ENCODE data around the gene MAST3.

Gene MAST3

DNA sequence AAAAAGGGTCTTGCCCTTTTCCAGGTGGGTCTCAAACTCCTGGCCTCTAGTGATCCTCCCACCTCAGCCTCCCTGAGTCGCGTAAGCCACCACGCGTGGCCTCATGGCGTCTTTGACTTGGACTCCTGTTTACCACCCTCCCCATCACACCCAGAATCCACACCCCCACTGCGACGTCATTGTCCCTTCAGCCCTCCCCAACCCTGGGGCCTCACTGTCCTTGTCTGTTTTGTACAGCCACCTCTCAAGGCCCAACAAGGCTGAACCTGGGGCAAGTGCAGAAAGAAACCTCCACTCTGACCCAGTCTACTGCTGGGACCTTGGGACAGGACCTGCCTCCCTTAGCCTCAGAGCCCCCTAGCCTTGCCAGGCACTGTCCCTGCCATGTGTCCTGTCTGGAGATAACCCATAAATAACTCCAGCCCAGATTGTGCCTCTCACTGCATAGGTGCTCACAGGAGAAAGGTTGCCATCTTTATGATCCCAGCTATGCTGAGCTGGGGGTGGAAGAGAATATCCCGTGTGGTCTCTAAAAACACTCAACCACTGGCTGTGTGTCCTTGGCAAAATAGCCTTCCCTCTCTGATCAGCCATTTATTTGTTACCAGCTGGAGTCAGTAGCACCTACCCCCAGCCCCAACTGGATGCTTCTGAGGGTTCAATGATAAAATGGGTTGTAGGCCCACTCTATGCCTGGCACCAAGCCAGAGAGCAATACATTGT lies 74.2 kb downstream of the MAST3 start:
- Histone ChIP-seq H3K9me3 (ENCODE audit: control insufficient read depth, insufficient read depth, low read depth, low read length) (no peaks in the 10 kb centered on the region), H3K27ac (ENCODE audit: extremely low read depth, low read depth, low read length) (no peak overlapping the region), H3K4me3 (ENCODE audit: low read depth, low read length) (no peak overlapping the region), H3K36me3 (ENCODE audit: control insufficient read depth in 2 of 2, insufficient read depth in 1 of 2, low read length in 2 of 2) (peaks cover 0 to 39% of the 10 kb centered on the region in 2 experiments; a peak in 2 of 3 replicates), H3K4me1 (ENCODE audit: control insufficient read depth, insufficient read depth, low read length) (no peaks in the 10 kb centered on the region)
- POLR2A ChIA-PET = no interaction called here
- CTCF ChIA-PET = interaction anchor here (0.6 to 1.5 kb wide), 8 partner anchors 9 to 106 kb away, joined by 3 to 8 read pairs (median 4); no protein-coding TSS in a partner anchor
- TF ChIP-seq KLF1 (tag by site-specific recombination; IDR thresholded peaks at IDR 0.05) (0 out of 2 replicates have a peak, but pooled peaks have one; percentile 12), GFI1B (tag by site-specific recombination; IDR thresholded peaks at IDR 0.05) (no peak), ZNF664 (tag by site-specific recombination; IDR thresholded peaks at IDR 0.05) (no peak), ZNF768 (tag by site-specific recombination; IDR thresholded peaks at IDR 0.05) (peak; percentile 91; the same call in 1 of the 2 replicates), ZNF549 (tag by site-specific recombination; IDR thresholded peaks at IDR 0.05) (no peak), ZNF169 (tag by site-specific recombination; IDR thresholded peaks at IDR 0.05) (no peak), SALL2 (tag by site-specific recombination; IDR thresholded peaks at IDR 0.05; ENCODE audit: borderline replicate concordance) (no peak), ZNF311 (tag by site-specific recombination; IDR thresholded peaks at IDR 0.05; ENCODE audit: borderline replicate concordance) (no peak), ZNF776 (tag by site-specific recombination; IDR thresholded peaks at IDR 0.05; ENCODE audit: borderline replicate concordance) (no peak), ZNF658 (tag by site-specific recombination; IDR thresholded peaks at IDR 0.05) (no peak), RBAK (tag by site-specific recombination; IDR thresholded peaks at IDR 0.05) (no peak), TRIM28 (IDR thresholded peaks at IDR 0.05; ENCODE audit: borderline replicate concordance, low read length) (no peak), ZNF146 (tag by site-specific recombination; IDR thresholded peaks at IDR 0.05) (no peak), ZNF16 (tag by site-specific recombination; IDR thresholded peaks at IDR 0.05; ENCODE audit: low read depth) (no peak), ZNF366 (tag by site-specific recombination; conservative IDR thresholded peaks at IDR 0.05) (no peak), GLIS1 (tag by site-specific recombination; IDR thresholded peaks at IDR 0.05) (no peak), MEIS1 (CRISPR knock-in tag; IDR thresholded peaks at IDR 0.05; ENCODE audit: borderline replicate concordance) (no peak), YY1 (tag by site-specific recombination; IDR thresholded peaks at IDR 0.05) (no peak), ZNF138 (tag by site-specific recombination; IDR thresholded peaks at IDR 0.05; ENCODE audit: borderline replicate concordance) (no peak), ZNF274 (IDR thresholded peaks at IDR 0.05; ENCODE audit: low read length) (no peak), ZNF274 (tag by site-specific recombination; IDR thresholded peaks at IDR 0.05; ENCODE audit: borderline replicate concordance) (no peak), ZNF701 (tag by site-specific recombination; IDR thresholded peaks at IDR 0.05) (no peak), ZNF600 (tag by site-specific recombination; IDR thresholded peaks at IDR 0.05) (0 out of 2 replicates have a peak, but pooled peaks have one; percentile 45)
- TF ChIP-seq, protein P1, sequence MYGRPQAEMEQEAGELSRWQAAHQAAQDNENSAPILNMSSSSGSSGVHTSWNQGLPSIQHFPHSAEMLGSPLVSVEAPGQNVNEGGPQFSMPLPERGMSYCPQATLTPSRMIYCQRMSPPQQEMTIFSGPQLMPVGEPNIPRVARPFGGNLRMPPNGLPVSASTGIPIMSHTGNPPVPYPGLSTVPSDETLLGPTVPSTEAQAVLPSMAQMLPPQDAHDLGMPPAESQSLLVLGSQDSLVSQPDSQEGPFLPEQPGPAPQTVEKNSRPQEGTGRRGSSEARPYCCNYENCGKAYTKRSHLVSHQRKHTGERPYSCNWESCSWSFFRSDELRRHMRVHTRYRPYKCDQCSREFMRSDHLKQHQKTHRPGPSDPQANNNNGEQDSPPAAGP (tag by site-specific recombination; IDR thresholded peaks at IDR 0.05) = no peak
- TF ChIP-seq, protein P2, sequence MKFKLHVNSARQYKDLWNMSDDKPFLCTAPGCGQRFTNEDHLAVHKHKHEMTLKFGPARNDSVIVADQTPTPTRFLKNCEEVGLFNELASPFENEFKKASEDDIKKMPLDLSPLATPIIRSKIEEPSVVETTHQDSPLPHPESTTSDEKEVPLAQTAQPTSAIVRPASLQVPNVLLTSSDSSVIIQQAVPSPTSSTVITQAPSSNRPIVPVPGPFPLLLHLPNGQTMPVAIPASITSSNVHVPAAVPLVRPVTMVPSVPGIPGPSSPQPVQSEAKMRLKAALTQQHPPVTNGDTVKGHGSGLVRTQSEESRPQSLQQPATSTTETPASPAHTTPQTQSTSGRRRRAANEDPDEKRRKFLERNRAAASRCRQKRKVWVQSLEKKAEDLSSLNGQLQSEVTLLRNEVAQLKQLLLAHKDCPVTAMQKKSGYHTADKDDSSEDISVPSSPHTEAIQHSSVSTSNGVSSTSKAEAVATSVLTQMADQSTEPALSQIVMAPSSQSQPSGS (tag by site-specific recombination; IDR thresholded peaks at IDR 0.05; ENCODE audit: low read depth) = peak; percentile 34; the same call in 1 of the 2 replicates
- TF ChIP-seq, protein P3, sequence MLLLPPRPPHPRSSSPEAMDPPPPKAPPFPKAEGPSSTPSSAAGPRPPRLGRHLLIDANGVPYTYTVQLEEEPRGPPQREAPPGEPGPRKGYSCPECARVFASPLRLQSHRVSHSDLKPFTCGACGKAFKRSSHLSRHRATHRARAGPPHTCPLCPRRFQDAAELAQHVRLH (tag by site-specific recombination; IDR thresholded peaks at IDR 0.05) = 0 out of 2 replicates have a peak, but pooled peaks have one; percentile 21
- TF ChIP-seq, protein P4, sequence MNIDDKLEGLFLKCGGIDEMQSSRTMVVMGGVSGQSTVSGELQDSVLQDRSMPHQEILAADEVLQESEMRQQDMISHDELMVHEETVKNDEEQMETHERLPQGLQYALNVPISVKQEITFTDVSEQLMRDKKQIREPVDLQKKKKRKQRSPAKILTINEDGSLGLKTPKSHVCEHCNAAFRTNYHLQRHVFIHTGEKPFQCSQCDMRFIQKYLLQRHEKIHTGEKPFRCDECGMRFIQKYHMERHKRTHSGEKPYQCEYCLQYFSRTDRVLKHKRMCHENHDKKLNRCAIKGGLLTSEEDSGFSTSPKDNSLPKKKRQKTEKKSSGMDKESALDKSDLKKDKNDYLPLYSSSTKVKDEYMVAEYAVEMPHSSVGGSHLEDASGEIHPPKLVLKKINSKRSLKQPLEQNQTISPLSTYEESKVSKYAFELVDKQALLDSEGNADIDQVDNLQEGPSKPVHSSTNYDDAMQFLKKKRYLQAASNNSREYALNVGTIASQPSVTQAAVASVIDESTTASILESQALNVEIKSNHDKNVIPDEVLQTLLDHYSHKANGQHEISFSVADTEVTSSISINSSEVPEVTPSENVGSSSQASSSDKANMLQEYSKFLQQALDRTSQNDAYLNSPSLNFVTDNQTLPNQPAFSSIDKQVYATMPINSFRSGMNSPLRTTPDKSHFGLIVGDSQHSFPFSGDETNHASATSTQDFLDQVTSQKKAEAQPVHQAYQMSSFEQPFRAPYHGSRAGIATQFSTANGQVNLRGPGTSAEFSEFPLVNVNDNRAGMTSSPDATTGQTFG (tag by site-specific recombination; IDR thresholded peaks at IDR 0.05; ENCODE audit: borderline replicate concordance) = no peak
- TF ChIP-seq, protein P5, sequence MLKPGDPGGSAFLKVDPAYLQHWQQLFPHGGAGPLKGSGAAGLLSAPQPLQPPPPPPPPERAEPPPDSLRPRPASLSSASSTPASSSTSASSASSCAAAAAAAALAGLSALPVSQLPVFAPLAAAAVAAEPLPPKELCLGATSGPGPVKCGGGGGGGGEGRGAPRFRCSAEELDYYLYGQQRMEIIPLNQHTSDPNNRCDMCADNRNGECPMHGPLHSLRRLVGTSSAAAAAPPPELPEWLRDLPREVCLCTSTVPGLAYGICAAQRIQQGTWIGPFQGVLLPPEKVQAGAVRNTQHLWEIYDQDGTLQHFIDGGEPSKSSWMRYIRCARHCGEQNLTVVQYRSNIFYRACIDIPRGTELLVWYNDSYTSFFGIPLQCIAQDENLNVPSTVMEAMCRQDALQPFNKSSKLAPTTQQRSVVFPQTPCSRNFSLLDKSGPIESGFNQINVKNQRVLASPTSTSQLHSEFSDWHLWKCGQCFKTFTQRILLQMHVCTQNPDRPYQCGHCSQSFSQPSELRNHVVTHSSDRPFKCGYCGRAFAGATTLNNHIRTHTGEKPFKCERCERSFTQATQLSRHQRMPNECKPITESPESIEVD (tag by site-specific recombination; IDR thresholded peaks at IDR 0.05) = no peak
- TF ChIP-seq, protein P6, sequence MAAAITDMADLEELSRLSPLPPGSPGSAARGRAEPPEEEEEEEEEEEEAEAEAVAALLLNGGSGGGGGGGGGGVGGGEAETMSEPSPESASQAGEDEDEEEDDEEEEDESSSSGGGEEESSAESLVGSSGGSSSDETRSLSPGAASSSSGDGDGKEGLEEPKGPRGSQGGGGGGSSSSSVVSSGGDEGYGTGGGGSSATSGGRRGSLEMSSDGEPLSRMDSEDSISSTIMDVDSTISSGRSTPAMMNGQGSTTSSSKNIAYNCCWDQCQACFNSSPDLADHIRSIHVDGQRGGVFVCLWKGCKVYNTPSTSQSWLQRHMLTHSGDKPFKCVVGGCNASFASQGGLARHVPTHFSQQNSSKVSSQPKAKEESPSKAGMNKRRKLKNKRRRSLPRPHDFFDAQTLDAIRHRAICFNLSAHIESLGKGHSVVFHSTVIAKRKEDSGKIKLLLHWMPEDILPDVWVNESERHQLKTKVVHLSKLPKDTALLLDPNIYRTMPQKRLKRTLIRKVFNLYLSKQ (tag by site-specific recombination; IDR thresholded peaks at IDR 0.05; ENCODE audit: borderline replicate concordance) = no peak

Measured in HEK293 (cell line).